ENCODE data around the gene APLP1.

APLP1 gene

GRCh38 chr19:35847911-35848310 lies 20.5 kb upstream of the APLP1 start:
- no peak for TF ChIP-seq CTCF (IDR thresholded peaks at IDR 0.05; ENCODE audit: low read length, missing control alignments)
- DNase-seq (ENCODE audit: low read depth): no peak
- H3K4me3 ChIP-seq (replicated peaks; ENCODE audit: low read depth, low read length): no peak overlapping the region

DNA sequence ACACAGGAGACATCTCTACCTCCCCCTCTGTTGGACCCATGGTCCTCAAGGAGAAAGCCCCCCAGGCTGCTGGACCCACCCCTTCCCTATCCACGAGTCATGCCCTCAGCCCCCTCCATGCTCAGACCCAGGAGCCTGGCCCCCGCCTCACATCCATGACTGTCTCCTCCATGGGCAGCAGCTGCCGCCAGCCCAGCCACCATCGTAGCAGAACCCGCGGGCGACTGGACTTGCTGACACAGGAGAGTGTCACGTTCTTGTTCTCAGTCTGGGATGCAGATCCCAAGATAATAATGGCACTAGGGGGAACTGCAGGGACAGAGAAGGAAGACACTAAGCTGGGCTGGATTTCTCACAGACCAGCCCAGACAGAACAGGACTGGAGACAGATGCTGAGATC lies 19.9 kb upstream of the APLP1 start:
- no peak overlapping the region for H3K4me3 ChIP-seq (replicated peaks; ENCODE audit: low read depth, low read length)
- no peak for TF ChIP-seq CTCF (IDR thresholded peaks at IDR 0.05; ENCODE audit: low read length, missing control alignments)
- DNase-seq (ENCODE audit: low read depth): no peak

- no peak overlapping the region for H3K4me3 ChIP-seq (replicated peaks; ENCODE audit: low read depth, low read length)
- TF ChIP-seq CTCF (IDR thresholded peaks at IDR 0.05; ENCODE audit: low read length, missing control alignments): no peak
- no peak for DNase-seq (ENCODE audit: low read depth)
These were observed 19.4 kb upstream of the APLP1 start for GRCh38 chr19:35848919-35849505.

GRCh38 chr19:35851213-35852028 lies 17.0 kb upstream of the APLP1 start:
- DNase-seq (ENCODE audit: low read depth): no peak
- H3K4me3 ChIP-seq (replicated peaks; ENCODE audit: low read depth, low read length): no peak overlapping the region
- TF ChIP-seq CTCF (IDR thresholded peaks at IDR 0.05; ENCODE audit: low read length, missing control alignments): no peak

DNA sequence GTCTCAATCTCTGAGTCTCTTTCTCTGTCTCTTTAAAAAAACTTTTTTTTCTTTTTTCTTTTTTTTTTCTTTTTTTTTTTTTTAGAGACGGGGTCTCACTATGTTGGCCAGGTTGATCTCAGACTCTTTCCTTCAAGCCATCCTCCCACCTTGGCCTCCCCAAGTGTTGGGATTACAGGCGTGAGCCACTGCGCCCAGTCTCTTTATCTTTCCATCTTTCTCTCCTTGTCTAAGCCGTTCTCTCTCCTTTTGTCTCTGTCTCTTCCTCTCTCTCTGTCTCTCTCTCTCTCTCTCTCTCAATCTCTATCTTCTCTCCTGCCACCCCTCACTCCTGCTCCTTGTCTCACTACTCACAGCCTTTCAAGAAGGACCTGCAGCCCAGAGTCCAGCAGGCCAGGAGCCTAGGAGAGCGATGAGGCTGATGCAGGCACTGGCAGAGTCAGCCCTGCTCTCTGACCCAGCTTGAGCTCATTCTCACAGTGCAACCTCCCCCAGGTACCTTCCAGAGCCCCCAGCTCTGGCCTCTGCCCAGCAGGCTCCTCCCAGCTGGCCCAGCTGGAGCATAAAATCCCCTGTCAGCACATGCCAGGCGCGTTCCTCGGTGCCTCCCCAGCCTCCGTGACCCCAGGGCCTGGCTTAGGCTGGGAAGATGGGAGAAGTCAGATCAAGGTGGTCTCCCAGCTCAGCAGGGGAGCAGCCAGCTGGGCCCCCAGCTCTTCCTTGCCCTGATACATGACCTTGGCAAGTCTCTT lies 16.2 kb upstream of the APLP1 start, which contains the start of gene NPHS1:
TSS of gene NPHS1 (minus strand) at position 476 of the 752 bp plus-strand sequence. CDS start 667 bp downstream, outside the sequence.
- no peak within 1 kb of the TSS for H3K4me3 ChIP-seq (replicated peaks; ENCODE audit: low read depth, low read length)
- TF ChIP-seq CTCF (IDR thresholded peaks at IDR 0.05; ENCODE audit: low read length, missing control alignments): no peak
- DNase-seq (ENCODE audit: low read depth): no peak

- no peak for DNase-seq (ENCODE audit: low read depth)
- TF ChIP-seq CTCF (IDR thresholded peaks at IDR 0.05; ENCODE audit: low read length, missing control alignments): no peak
- H3K4me3 ChIP-seq (replicated peaks; ENCODE audit: low read depth, low read length): no peak overlapping the region
These were observed 15.2 kb upstream of the APLP1 start for GRCh38 chr19:35853038-35853756.
